Parathyroid adenoma (tissue), 2 donors: ENCODE measurements around the gene ZBTB7A.

Experiments
- H2AFZ ChIP-seq: fragments of 300-600 bp; sonication (generic); one replicate; pipeline ENCODE4 v1.7.0; 2017; ENCODE audit warnings: antibody characterized with exemption, mild to moderate bottlenecking
- H3K27ac ChIP-seq: fragments of 300-600 bp; sonication (generic); one replicate; pipeline ENCODE4 v1.7.0; 2017
- H3K27me3 ChIP-seq: fragments of 300-600 bp; sonication (generic); one replicate; pipeline ENCODE4 v1.7.0; 2017; ENCODE audit warnings: low read length; ENCODE audit not compliant: control insufficient read depth, insufficient read depth
- H3K36me3 ChIP-seq: fragments of 300-600 bp; sonication (generic); one replicate; pipeline ENCODE4 v1.7.0; 2017; ENCODE audit warnings: low read length; ENCODE audit not compliant: control insufficient read depth, insufficient read depth
- H3K4me1 ChIP-seq: fragments of 300-600 bp; sonication (generic); one replicate; pipeline ENCODE4 v1.7.0; 2017; ENCODE audit warnings: control low read depth
- H3K4me2 ChIP-seq: fragments of 300-600 bp; sonication (generic); one replicate; pipeline ENCODE4 v1.7.0; 2017; ENCODE audit warnings: low read length
- H3K4me3 ChIP-seq: fragments of 300-600 bp; sonication (generic); one replicate; pipeline ENCODE4 v1.7.0; 2017; ENCODE audit warnings: low read depth, low read length
- H3K79me2 ChIP-seq: fragments of 300-600 bp; sonication (generic); one replicate; pipeline ENCODE4 v1.7.0; 2017; ENCODE audit warnings: control low read depth
- H3K9ac ChIP-seq: fragments of 300-600 bp; sonication (generic); one replicate; pipeline ENCODE4 v1.7.0; 2017; ENCODE audit warnings: mild to moderate bottlenecking
- H3K9me3 ChIP-seq: fragments of 300-600 bp; sonication (generic); one replicate; pipeline ENCODE4 v1.7.0; 2017; ENCODE audit warnings: low read length; ENCODE audit not compliant: control insufficient read depth
- TF ChIP-seq, protein P1 (sequence below): fragments of 300-600 bp; sonication (generic); IDR thresholded peaks from one replicate; pipeline ENCODE4 v1.7.0; 2017; ENCODE audit warnings: antibody characterized with exemption, mild to moderate bottlenecking
- donor health status: primary hyperparathyroidism.

The ZBTB7A gene

DNA sequence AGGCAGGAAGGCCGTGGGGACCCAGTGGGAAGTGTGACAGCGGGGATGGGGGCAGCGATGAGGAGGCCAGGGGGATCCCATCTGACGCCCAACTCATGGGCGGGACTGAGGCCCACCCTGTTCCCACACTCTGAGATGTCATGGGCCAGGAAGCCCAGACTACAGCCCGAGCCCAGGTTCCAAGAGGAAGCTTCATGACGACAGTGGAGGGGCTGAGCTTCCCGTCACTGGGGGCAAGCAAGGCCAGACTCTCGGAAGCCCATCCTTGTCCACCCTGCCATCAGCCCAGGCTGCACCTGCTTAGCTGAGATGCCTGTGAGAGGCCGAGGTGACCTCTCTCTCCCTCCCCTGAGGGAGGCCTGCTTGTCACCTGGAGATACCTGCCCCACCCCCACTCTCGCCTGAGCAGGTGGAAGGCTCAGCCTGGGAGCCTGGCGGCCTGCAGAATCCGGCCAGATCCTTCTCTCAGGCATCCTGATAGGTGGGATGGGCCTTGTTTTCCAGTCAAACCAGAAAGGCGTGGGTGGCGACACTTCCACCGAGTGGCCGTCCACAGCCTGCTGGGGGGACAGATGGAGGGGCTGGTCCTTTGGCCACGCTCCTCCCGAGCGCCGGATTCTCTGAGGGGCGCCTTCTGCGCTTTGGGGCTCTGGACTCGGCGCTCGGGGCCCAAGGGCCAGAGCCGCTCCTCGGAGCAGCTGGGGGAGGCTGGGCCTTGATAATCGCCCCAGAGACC lies 4.8 kb downstream of the ZBTB7A start:
- no peaks in the 10 kb centered on the region for H3K9me3 ChIP-seq
- H3K9ac ChIP-seq, result no peak overlapping the region
- TF ChIP-seq, protein P1, sequence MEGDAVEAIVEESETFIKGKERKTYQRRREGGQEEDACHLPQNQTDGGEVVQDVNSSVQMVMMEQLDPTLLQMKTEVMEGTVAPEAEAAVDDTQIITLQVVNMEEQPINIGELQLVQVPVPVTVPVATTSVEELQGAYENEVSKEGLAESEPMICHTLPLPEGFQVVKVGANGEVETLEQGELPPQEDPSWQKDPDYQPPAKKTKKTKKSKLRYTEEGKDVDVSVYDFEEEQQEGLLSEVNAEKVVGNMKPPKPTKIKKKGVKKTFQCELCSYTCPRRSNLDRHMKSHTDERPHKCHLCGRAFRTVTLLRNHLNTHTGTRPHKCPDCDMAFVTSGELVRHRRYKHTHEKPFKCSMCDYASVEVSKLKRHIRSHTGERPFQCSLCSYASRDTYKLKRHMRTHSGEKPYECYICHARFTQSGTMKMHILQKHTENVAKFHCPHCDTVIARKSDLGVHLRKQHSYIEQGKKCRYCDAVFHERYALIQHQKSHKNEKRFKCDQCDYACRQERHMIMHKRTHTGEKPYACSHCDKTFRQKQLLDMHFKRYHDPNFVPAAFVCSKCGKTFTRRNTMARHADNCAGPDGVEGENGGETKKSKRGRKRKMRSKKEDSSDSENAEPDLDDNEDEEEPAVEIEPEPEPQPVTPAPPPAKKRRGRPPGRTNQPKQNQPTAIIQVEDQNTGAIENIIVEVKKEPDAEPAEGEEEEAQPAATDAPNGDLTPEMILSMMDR, result no peak
- no peaks in the 10 kb centered on the region for H3K27me3 ChIP-seq
- peak overlapping the region; percentile 47 for H3K4me3 ChIP-seq
- H3K79me2 ChIP-seq, result peaks cover 77% of the 10 kb centered on the region
- H2AFZ ChIP-seq, result no peak overlapping the region
- H3K27ac ChIP-seq, result peak overlapping the region; percentile 87
- H3K4me2 ChIP-seq, result peak overlapping the region; percentile 95
- no peaks in the 10 kb centered on the region for H3K36me3 ChIP-seq
- peaks cover 39% of the 10 kb centered on the region for H3K4me1 ChIP-seq

DNA sequence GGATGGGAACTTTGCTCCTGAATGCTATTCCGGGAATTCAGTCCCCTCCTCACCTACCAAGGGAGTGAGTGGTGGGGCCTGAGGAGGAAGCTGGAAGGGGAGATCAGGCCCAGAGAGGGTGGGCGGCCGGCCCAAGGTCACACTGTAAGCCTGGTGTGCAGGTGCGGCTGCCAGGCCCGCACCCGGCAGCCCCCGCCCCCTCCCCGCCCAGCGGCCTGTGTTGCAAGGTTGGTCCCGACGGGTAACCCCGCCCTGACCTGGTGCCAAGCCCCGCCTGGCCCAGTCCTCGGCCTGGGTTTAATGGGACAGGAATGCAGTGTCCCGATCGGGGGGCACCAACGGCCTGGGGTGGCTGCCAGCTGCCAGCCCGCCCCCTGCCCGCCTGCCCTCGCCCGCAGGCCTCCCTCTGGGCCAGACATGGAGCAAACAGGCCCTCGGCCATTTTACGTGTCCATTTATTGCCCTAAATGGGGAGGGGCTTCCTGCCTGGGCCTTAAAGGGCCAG lies 5.5 kb downstream of the ZBTB7A start:
- Histone ChIP-seq H2AFZ (no peak overlapping the region), H3K27me3 (no peaks in the 10 kb centered on the region), H3K9ac (no peak overlapping the region), H3K4me1 (peaks cover 39% of the 10 kb centered on the region), H3K27ac (peak overlapping the region; percentile 87), H3K79me2 (peaks cover 82% of the 10 kb centered on the region), H3K9me3 (no peaks in the 10 kb centered on the region), H3K4me2 (peak overlapping the region; percentile 95), H3K36me3 (no peaks in the 10 kb centered on the region), H3K4me3 (peak overlapping the region; percentile 47)
- TF ChIP-seq, protein P1, result no peak

DNA sequence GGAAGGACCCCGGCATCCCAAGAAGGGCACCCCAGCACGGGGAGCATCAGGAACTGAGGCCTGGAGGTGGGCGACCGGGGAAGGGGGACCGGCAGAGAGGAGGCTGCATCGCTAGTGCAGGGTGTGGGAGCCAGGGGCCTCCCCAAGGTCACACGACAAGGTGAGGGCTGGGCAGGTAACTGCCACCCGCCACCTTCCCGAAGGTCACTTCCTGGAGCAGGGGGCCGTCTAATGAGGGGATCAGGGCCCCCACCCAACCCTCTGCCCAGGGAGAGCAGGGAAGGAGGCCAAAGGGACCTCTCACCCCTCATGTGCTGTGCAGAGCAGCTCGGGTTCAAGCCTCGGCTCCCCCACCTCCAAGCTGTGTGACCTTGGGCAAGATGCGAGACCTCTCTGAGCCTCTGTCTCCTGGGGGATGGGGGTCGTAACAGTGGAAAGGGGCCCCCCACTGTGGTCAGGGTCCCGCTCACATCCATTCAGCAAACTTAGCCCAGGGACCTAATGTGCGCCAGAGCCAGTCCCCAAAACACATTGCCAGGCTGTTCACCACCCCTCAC lies 6.0 kb downstream of the ZBTB7A start:
- TF ChIP-seq, protein P1, result no peak

DNA sequence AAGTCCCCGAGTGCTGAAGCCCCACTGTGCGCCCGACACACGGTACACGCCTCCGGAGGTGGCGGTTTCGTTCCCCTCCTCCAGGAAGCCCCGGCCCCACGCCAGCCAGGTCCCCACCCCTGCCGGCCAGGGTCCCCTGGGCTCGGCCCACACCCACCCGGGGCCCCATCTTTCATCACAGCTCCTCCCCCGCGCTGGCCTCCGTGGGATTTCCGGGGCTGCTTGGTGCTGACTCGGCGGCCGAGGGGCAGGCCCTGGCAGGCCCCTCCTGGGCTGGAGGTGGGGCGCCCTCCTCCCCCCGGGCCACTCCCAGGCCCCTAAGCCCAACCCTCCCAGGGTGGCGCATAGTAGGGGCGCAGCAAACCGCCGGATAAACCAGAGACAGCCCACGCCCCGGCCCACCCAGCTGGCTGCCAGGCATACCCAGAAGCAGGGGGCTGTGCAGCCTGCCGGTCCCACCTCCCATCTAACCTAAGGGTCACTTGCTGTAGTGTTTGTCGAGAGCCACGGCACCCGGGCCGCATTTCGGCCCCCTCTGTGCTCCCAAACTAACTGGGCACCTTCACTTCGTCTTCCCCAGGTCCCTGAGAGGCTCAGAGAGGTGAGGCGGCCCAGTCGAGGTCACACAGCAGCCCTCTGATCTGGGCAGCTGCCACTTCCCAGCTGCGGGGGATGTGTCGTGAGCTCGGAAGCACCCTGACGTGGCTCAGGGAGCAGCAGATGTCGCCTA lies 6.6 kb downstream of the ZBTB7A start:
- no peaks in the 10 kb centered on the region for H3K36me3 ChIP-seq
- no peak overlapping the region for H3K9ac ChIP-seq
- H3K4me2 ChIP-seq, result peak overlapping the region; percentile 95
- no peak overlapping the region for H2AFZ ChIP-seq
- peak overlapping the region; percentile 9 for H3K4me3 ChIP-seq
- peak overlapping the region; percentile 87 for H3K27ac ChIP-seq
- H3K79me2 ChIP-seq, result peaks cover 91% of the 10 kb centered on the region
- H3K27me3 ChIP-seq, result no peaks in the 10 kb centered on the region
- H3K4me1 ChIP-seq, result peaks cover 39% of the 10 kb centered on the region
- TF ChIP-seq, protein P1, result no peak
- H3K9me3 ChIP-seq, result no peaks in the 10 kb centered on the region

More for the DNA sequence above, 6.0 kb downstream of the ZBTB7A start:
- H3K9me3 ChIP-seq, result no peaks in the 10 kb centered on the region
- no peak overlapping the region for H2AFZ ChIP-seq
- H3K9ac ChIP-seq, result no peak overlapping the region
- no peaks in the 10 kb centered on the region for H3K36me3 ChIP-seq
- peaks cover 88% of the 10 kb centered on the region for H3K79me2 ChIP-seq
- peaks cover 39% of the 10 kb centered on the region for H3K4me1 ChIP-seq
- no peaks in the 10 kb centered on the region for H3K27me3 ChIP-seq
- H3K27ac ChIP-seq, result peak overlapping the region; percentile 87
- H3K4me2 ChIP-seq, result peak overlapping the region; percentile 95
- peak overlapping the region; percentile 47 for H3K4me3 ChIP-seq
